Fibroblast of the aortic adventitia (primary cell): ENCODE results near the gene RUNX1. TPM values are rescaled to one million over a fixed set of nuclear protein-coding genes. Genes with fewer than 3 reads are reported as not detected.

Experiments used
- DNase-seq: peaks from one replicate; pipeline ENCODE4 v3.0.0-alpha.2; 2010; ENCODE audit warnings: low read depth
- H3K4me3 ChIP-seq: 2 replicates; pipeline ENCODE4 v1.5.1; 2011; ENCODE audit warnings: low read depth, mild to moderate bottlenecking, control low read depth, low read length, moderate library complexity
- total RNA-seq: library from RNA; depleted of rRNA; stranded (reverse); fragments of >200 nt; gene quantifications from 2 replicates; pipeline ENCODE4 v1.2.3, GENCODE V29; 2012; ENCODE audit warnings: low replicate concordance
- TF ChIP-seq, protein P1 (sequence below): IDR thresholded peaks from 2 replicates; pipeline ENCODE4 v1.5.1; 2011; ENCODE audit warnings: mild to moderate bottlenecking, low read length, control low read depth, inconsistent platforms; ENCODE audit not compliant: insufficient read depth

Gene RUNX1
- total RNA-seq, 1 donor = 28.0 TPM

DNA sequence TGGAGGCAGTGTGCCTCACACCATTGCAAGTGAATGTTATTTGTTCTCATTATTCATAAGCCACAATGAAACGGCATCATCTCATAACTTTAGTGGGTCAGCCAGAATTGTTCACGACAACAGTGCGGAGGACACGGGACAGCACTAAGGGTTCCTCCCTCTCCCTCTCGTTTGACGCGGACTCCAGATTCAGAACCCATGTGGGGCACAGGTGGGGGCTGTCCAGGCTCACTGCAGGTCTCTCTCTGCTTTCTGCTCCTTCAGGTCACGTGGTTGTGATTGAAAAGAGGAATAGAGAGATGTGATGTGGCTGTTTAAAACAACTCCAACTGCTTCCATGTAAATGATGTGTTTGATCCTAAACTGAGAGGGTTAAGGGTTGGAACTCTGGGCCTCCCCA, 13.5 kb downstream of the RUNX1 start:
- TF ChIP-seq, protein P1, sequence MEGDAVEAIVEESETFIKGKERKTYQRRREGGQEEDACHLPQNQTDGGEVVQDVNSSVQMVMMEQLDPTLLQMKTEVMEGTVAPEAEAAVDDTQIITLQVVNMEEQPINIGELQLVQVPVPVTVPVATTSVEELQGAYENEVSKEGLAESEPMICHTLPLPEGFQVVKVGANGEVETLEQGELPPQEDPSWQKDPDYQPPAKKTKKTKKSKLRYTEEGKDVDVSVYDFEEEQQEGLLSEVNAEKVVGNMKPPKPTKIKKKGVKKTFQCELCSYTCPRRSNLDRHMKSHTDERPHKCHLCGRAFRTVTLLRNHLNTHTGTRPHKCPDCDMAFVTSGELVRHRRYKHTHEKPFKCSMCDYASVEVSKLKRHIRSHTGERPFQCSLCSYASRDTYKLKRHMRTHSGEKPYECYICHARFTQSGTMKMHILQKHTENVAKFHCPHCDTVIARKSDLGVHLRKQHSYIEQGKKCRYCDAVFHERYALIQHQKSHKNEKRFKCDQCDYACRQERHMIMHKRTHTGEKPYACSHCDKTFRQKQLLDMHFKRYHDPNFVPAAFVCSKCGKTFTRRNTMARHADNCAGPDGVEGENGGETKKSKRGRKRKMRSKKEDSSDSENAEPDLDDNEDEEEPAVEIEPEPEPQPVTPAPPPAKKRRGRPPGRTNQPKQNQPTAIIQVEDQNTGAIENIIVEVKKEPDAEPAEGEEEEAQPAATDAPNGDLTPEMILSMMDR = no peak
- DNase-seq = no peak
- no peak overlapping the region for H3K4me3 ChIP-seq

DNA sequence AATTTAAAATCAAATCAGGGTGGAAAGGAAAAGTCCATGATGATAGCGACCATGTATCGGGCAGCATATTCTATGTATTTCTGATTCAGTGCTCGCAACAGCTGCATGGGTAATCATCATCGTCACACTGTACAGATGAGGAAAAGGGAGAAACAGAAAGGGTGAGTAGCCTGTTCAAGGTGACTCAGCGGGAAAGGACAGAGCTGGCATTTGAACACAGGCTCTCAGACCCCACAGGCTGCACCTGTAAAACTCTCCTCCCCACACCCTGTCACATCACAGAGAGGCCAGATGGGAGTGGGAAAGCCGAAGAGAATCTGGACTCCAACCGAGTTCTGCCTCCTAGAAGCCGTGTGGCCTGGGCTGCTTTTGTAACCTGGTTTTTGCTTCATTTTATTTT, 14.0 kb downstream of the RUNX1 start:
- TF ChIP-seq, protein P1 = no peak
- no peak overlapping the region for H3K4me3 ChIP-seq

DNA sequence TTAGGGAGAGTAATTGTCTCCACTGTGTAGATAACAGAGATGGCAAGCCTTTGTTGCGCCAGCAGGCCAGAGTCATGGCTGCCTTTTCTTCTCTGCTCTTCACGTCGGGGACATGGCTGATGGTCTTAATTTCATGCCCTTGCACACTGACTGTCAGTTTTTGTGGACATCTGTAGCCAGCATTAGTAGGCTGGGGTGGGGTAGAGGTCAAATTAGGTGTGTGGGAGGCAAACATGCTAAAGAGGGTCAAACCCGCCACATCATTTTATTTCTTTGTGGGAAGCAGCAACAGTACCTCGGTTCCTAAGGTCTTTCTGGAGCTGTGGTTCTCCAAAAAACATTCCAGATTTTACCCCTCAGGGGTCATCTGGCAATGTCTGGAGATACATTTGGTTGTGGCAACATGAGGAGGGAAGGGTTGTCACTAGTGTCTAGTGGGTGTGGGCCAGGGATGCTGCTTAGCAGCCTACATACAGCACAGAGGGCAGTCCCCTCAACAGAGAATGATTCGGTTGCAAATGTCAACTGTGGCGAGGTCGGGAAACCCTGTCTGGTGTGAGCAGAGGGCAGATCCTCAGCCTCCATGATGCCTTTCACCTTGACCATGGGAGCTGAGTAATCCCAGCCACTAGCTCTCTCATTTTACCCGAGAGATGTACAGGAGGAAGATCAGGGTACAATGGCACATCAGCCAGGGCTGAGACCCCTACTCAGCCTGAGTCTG, 14.7 kb downstream of the RUNX1 start:
- TF ChIP-seq, protein P1 = no peak
- no peak for DNase-seq
- H3K4me3 ChIP-seq = no peak overlapping the region

More for the DNA sequence above, 14.0 kb downstream of the RUNX1 start:
- DNase-seq = no peak

DNA sequence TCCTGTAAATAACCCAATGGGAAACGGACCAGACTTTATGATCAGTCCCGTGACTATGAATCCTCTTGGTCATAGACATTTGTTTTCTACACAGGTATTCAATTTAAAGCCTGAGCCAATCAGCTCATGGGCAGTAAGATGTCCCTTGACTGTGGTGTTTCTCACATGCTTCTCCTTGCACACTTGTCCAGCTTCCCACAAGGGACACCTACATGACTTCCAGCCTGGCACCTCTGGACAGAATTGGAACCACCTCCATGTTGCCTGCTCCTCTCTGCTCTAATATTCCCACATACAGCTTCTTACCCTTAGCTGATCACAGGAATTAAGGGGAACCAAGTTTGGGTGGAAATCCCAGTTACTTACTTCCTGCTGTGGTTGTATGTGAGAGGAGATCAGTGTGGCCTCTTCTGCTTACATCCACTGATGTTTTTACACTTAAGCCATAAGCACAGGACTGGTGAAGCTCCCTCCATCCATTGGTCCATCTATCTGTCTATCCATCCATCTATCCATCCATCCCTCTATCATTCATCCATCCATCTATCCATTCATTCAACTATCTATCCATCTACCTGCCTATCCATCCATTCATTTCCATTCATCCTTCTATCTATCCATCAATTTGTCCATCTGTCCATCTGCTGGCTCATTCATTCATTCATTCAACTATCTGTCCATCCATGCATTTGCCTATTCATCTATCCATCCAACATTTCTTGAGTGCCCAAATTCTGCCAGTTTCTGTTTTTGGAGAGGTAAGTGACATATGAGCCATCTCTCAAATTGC, 16.4 kb downstream of the RUNX1 start:
- no peak overlapping the region for H3K4me3 ChIP-seq
- no peak for DNase-seq

DNA sequence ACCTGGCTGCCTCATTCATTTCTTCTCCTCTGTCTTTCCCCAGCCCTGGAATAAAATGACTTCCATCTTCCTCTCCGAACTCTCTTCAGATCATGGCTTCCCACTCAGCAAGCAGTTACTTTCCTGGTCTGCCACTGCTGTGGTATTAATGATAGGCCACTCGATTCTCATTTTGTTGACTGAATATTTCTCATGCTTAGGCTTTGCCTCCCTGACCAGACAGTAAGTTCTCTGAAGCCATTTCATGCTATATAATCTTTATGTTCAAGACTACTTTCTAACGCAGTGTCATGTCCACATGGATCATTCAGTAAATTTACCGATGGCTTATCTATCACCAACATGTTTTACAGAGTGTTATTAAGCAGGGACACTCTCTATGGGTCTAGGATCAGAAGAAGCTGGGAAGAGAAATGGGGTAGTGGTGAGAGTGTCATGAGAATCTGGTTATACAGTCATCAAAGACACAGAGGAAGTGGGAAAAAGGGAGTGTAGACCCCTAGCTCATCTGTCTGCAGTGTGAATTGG, 20.6 kb downstream of the RUNX1 start:
- TF ChIP-seq, protein P1 = no peak
- no peak for DNase-seq
- H3K4me3 ChIP-seq = no peak overlapping the region

More for the DNA sequence above, 16.4 kb downstream of the RUNX1 start:
- TF ChIP-seq, protein P1 = no peak

DNA sequence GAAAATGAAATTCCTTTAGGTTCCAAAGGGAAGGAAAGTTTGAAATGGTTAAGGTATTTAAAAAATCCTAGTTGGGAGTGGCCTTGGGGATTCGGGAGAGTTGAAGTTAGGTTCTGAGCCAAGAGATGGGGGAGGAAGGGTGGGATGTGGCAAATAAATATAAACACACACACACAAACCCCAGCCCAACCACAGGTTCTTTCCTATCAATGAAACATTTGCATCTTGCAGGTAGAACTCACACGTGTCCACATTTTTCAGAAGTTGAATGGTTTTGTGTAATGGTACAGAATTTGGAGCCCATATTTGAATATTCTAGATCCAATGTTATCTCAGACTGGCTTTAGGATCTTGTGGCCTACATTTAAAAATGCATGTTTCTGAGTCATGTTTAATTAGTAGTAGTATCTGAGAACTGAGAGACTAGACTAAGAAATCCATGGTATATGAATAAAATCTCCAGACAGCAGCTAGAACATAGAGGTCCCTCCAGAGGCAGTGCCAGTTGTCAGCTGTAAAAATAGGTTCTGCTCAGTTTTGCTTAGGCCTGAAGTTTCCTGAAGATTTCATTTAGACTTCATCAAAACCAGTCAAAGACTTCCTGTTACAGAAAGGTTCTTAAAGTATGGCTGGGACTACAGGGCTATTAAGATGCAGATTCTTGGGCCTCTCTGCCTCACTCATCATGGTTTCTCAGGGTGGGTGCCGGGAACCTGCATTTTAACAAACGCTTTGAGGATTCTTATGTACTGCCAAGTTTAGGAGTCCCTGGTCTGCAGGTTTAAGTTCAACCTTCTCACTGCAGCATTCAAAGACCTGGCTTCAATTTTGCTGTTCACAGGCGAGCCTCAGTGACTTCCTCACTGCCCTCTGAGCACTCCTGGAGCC, 21.3 kb downstream of the RUNX1 start:
- H3K4me3 ChIP-seq = no peak overlapping the region
- no peak for DNase-seq
- TF ChIP-seq, protein P1 = no peak
